ENCODE data around the gene CCNI2.

- TF ChIP-seq CTCF (IDR thresholded peaks at IDR 0.05) (no peak), REST (IDR thresholded peaks at IDR 0.05; ENCODE audit: insufficient read depth in 1 of 2, low read depth in 2 of 2, low read length in 1 of 2) (no peak), POLR2AphosphoS5 (IDR thresholded peaks at IDR 0.05; ENCODE audit: low read depth, low read length) (no peak)
Measured at GRCh38 chr5:132750471-132751230, 3.4 kb downstream of the CCNI2 start.

Measured in Panc1 (cell line).